SK-N-SH treated with all-trans-retinoic acid at 6 μM for 48 hours (cell line): Measurements from ENCODE around the gene AK4.
"Not testable (repeated sequence)": the region's sequence is repeated elsewhere in the genome, so short reads cannot be mapped to it uniquely, and the experiment has no call there.

Experiments used
- OSR1 ChIP-seq: fragments of 250-450 bp; sonication (Bioruptor Pico); IDR thresholded peaks from 2 replicates; pipeline ENCODE4 v1.8.0; 2022; ENCODE audit warnings: moderate library complexity, mild to moderate bottlenecking, inconsistent platforms
- PATZ1 ChIP-seq: fragments of 250-450 bp; sonication (Bioruptor Pico); IDR thresholded peaks from 2 replicates; pipeline ENCODE4 v1.8.0; 2020; ENCODE audit warnings: mild to moderate bottlenecking, moderate library complexity, borderline replicate concordance
- ZFP3 ChIP-seq: fragments of 250-450 bp; sonication (Bioruptor Pico); IDR thresholded peaks from 2 replicates; pipeline ENCODE4 v1.5.0; 2020; ENCODE audit warnings: mild to moderate bottlenecking, moderate library complexity

DNA sequence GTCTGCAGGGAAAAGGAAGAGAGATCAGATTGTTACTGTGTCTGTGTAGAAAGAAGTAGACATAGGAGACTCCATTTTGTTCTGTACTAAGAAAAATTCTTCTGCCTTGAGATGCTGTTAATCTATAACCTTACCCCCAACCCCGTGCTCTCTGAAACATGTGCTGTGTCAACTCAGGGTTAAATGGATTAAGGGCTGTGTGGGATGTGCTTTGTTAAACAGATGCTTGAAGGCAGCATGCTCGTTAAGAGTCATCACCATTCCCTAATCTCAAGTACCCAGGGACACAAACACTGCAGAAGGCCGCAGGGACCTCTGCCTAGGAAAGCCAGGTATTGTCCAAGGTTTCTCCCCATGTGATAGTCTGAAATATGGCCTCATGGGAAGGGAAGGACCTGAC, 8.2 kb upstream of the AK4 start:
- TF ChIP-seq PATZ1; OSR1 (CRISPR knock-in tag); ZFP3 (CRISPR knock-in tag): not testable (repeated sequence)
